Stimulated activated CD8-positive, alpha-beta memory T cell treated with anti-CD3 and anti-CD28 coated beads, Interleukin-15, amount 100 ng/mL, for 1 hour (primary cell): ENCODE measurements around the gene OTOP3.
"Not testable (repeated sequence)": the region's sequence is repeated elsewhere in the genome, so short reads cannot be mapped to it uniquely, and the experiment has no call there.

Experiments
- DNase-seq: peaks from one replicate; pipeline ENCODE4 v3.0.0-alpha.2; 2020; ENCODE audit warnings: low read depth

OTOP3 gene

GRCh38 chr17:74935585-74936469, at the start of gene OTOP3:
TSS of gene OTOP3 (plus strand) at chr17:74935898. CDS start at chr17:74935922, 24 bp downstream.
- DNase-seq, result no peak

- DNase-seq, result no peak
These were observed 47.2 kb upstream of the OTOP3 start for GRCh38 chr17:74888469-74888868.

GRCh38 chr17:74890554-74890953, 45.1 kb upstream of the OTOP3 start:
- no peak for DNase-seq

GRCh38 chr17:74892013-74892841, 43.5 kb upstream of the OTOP3 start:
- DNase-seq, result no peak

- DNase-seq, result no peak
These were observed 42.5 kb upstream of the OTOP3 start, which contains the start of gene FADS6 for GRCh38 chr17:74892974-74893911. TSS of gene FADS6 (minus strand) at chr17:74893633. CDS start at chr17:74893595, 38 bp downstream.

GRCh38 chr17:74893936-74894671, 41.6 kb upstream of the OTOP3 start:
- DNase-seq, result no peak

- DNase-seq, result no peak
These were observed 37.2 kb upstream of the OTOP3 start for GRCh38 chr17:74898376-74898946.

- no peak for DNase-seq
These were observed 35.5 kb upstream of the OTOP3 start for GRCh38 chr17:74900208-74900607.

GRCh38 chr17:74901353-74902135, 34.2 kb upstream of the OTOP3 start:
- DNase-seq, result no peak

GRCh38 chr17:74903034-74903433, 32.7 kb upstream of the OTOP3 start:
- no peak for DNase-seq

- no peak for DNase-seq
These were observed 32.0 kb upstream of the OTOP3 start for GRCh38 chr17:74903671-74904070.

- DNase-seq, result no peak
These were observed 30.9 kb upstream of the OTOP3 start for GRCh38 chr17:74904687-74905409.

- DNase-seq, result not testable (repeated sequence)
These were observed 29.4 kb upstream of the OTOP3 start for GRCh38 chr17:74906214-74906793.

GRCh38 chr17:74907012-74907411, 28.7 kb upstream of the OTOP3 start:
- DNase-seq, result no peak

GRCh38 chr17:74909097-74909496, 26.6 kb upstream of the OTOP3 start:
- not testable (repeated sequence) for DNase-seq

GRCh38 chr17:74911423-74911822, 24.3 kb upstream of the OTOP3 start:
- not testable (repeated sequence) for DNase-seq

GRCh38 chr17:74916136-74916850, 19.4 kb upstream of the OTOP3 start:
- DNase-seq, result no peak

- DNase-seq, result no peak
These were observed 18.9 kb upstream of the OTOP3 start for GRCh38 chr17:74916851-74917199.
